ENCODE results near the gene C22orf42.
A peak's percentile ranks its signal among the peaks of the same experiment; 100 is the strongest.
"Not testable (repeated sequence)": the region's sequence is repeated elsewhere in the genome, so short reads cannot be mapped to it uniquely, and the experiment has no call there.

Gene C22orf42, protein sequence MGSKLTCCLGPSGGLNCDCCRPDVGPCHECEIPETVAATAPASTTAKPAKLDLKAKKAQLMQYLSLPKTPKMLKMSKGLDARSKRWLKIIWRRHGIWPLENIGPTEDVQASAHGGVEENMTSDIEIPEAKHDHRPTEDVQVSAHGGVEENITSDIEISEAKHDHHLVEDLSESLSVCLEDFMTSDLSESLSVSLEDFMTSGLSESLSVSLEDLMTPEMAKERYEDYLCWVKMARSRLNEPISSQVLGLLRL

DNA sequence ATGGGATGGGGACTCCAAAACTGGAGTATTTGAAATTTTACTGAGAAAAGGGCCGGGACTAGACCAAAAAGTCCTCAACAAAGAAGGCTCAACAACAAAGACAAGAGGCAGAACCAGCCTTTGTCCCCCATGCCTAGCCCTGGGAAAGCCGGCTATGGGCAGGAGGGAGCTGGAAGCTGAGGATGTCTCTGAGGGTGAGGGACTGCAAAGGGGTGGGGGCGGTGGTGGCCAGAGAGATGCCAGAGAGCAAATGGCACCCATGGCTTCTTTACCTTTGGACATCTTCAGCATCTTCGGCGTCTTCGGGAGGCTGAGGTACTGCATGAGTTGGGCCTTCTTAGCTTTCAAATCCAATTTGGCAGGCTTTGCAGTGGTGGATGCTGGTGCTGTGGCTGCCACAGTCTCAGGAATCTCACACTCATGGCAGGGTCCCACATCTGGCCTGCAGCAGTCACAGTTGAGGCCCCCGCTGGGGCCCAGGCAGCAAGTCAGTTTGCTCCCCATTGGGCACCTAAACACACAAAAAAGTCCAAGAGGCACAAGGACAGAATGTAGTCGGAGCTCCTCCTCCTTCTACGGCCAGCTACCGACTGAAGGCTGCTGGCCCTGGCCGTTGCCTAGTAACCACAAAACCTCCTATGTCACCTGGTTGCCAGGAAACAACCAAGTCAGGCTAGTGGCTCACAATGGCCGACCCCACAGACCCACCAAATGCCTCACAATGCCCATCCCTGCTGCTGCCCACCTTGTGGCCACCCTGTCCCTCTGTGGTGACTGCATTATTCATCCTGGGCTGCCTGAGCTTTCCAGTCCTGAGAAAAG lies at the start of gene C22orf42:
TSS of gene C22orf42 (minus strand) at position 592 of the 822 bp plus-strand sequence. CDS start at position 504, 88 bp downstream.
- DNase-seq, result no peak

DNA sequence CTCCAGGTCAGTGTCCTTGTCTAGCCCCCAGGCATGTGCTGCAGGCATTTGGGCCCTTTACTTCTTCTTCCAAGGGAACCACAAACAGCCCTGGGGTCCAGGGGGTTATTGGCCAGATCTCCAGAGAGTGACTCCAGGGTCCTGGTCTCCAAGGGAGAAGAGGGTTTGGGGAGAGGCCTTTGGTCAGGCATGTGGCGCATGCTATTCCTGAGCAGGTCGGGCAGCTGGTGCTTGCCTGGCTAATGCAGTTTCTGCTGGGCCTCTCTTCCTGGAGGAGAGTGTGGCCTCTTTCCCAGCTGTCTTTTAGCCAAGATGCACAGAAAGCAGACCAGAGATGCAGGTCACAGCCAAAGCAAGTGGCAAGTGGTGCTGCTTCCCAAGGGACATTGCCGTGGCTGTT lies 49.6 kb upstream of the C22orf42 start:
- no peak for DNase-seq

DNA sequence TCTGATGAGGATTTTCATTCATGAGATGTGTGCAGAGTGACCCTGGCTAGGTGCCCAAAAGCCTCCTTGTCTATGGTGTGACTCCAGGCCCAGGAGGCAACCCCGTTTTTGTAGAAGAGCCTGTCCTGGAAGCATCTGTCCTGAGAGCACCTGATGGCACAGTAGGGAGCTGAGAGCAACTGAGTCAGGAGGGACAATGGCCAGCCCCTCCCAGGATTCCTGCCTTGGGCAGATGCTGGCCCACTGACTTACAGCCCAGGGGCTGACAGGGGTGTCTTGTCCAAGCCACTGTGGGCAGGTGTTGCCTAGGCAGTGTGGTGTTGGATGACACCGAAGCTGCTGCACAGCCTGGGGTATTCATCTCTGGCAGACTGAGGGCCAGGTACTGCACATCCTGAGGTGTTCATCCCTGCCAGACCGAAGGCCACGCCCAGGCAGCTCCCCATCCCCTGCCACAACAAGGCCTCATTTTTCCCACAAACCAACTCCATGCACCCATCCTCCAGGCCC lies 48.9 kb upstream of the C22orf42 start:
- no peak for DNase-seq

DNA sequence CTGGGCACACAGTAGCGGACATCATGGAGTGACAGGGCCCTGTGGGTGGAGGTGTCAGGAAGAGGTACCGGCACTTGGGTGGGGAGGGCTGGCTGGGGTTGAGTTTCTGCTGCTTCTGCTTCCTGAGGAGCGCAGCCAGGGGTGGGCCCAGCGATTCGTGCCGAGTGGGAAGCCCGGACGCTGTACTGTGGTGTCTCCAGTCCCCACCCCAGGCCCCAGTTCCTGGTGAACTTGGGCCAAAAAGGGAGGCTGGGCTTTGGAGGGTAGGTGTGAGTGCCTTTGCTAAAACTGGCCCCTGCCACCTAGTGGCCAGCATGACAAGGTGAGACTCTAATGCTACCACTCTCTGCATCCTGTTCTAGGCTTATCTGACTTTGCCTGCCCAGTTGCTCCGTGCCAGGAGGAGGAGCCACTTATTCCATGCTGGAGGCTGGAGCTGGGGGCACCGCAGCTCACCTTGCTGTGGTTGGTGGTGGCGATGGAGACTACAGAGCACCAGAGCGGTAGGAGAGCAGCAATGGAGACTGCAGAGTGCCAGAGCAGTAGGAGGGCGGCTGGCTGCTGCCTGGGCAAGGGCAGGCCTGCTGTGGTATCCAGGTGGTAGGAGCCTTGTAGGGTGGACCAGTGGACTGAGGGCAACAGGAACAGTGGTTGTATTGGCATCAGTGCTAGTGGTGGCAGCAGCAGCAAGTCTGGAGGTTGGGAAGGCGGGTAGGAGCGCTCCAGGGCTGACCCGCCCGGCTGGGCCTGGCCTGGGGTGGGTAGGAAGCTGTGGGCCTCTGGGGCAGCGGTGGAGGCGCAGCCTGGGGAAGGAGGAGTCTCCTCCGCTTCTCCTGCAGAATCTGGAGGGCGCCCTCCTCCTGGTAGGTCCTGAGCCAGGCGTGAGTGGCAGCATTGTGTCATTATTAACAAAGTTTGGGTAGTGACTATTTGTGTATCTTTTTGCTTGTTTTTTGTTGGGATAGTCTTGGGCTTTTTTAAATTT lies 48.0 kb upstream of the C22orf42 start:
- DNase-seq, result peak; percentile 28

DNA sequence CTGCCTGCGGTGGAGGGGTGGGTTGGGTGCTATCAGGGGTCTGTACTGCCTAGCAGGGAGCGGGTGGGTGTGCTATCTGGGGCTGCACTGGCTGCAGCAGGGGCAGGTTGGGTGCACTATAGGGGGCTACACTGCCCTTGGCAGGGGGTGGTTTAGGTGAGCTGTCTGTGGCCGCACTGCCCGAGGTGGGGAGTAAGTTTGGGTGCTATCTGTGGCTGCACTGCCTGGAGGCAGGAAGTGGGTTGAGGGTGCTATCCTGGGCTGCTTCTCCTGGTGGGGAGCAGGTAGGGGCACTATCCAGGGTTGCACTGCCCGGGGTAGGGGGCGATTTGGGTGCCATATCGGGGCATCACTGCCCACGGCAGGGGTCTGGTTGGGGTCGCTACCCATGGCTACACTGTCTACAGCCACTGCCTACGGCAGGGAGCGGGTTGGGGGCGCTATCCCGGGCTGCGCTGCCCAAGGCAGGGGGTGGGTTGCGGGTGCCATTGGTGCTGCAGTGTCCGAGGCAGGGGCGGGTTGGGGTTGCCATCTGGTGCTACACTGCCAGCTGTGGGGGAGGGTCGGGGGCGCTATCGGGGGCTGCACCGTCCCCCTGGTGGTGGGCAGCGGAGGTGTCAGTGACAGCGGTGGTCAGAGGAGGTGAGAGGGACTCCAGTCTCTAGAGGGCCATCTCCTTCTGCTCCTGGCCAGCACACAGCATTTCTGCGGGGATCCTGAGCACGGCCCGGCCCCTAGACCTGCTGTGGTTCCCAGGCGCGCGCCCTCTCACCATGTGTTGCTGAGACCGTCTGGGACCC lies 47.1 kb upstream of the C22orf42 start:
- no peak for DNase-seq

DNA sequence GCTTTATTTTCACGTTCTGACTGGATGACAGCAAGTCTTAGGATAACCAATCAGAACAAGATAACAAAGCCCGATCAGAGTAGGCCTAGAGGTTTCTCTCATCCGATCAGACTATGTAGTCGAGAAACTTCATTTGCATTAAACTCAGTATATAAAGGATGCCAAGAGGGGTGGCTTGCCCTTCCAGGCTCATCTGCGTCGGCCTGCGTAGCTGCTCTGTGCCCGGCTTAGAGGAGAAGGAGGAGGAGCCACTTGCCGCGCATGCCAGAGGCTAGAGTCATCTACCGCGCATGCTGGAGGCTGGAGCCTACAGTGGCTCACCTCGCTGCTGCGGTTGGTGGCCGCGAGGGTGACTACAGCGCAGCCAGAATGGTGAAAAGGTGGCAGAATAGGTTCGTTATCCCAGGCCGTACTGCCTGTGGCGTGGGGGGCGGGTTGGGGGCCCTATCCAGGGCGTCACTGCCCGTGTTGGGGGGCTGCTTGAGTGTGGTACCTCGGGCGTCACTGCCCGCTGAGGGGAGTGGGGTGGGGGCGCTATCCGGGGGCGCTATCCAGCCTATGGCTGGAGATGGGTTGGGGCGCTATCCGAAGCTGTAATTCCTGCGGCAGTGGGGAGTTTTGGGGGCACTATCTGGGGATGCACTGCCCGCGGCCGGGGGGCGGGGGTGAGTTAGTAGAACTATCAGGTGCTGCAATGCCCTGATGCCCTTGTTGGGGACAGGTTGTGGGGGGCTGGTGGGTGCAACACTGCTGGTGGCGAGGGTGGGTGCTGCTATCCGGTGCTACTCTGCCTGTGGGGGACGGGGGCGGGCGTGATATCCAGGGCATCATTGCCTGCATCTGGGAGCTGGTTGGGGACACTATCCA lies 46.0 kb upstream of the C22orf42 start, which contains the start of gene RFPL2:
TSS of gene RFPL2 (minus strand) at position 218 of the 867 bp plus-strand sequence. CDS start 2,622 bp downstream, outside the sequence.
- peak; percentile 76 for DNase-seq

DNA sequence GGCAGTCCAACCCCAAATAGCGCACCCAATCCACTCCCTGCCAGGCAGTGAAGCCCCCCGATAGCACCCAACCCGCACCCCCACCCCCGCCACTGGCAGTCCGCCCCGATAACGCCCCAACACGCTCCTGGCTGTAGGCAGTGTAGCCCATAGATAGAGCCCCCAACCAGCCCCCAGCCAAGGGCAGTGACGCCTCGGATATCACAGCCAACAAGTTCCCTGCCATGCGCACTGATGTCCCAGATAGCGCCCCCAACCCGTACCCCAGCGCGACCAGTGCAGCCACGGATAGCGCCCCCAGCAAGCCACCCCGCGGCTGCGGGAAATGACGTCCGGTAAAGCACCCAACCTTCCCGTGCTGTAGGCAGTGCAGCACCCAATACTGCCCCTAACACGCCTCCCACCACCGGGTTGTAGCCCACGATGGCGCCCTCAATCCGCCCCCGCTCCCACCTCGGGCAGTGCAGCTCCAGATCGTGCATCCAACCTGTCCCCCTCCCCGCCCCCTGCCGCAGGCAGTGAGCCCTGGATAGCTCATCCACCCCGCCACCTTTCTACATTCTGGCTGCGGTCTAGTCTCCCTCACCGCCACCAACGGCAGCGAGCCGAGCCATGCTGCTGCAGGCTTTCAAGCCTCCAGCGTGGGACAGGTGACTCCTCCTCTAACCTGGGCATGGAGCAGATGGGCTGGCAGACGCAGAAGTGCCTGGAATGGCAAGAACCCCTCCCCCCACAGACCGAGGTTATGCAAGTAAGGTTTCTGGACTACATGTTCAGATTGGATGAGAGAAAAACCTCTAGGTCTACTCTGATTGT lies 45.1 kb upstream of the C22orf42 start:
- peak; percentile 76 for DNase-seq

DNA sequence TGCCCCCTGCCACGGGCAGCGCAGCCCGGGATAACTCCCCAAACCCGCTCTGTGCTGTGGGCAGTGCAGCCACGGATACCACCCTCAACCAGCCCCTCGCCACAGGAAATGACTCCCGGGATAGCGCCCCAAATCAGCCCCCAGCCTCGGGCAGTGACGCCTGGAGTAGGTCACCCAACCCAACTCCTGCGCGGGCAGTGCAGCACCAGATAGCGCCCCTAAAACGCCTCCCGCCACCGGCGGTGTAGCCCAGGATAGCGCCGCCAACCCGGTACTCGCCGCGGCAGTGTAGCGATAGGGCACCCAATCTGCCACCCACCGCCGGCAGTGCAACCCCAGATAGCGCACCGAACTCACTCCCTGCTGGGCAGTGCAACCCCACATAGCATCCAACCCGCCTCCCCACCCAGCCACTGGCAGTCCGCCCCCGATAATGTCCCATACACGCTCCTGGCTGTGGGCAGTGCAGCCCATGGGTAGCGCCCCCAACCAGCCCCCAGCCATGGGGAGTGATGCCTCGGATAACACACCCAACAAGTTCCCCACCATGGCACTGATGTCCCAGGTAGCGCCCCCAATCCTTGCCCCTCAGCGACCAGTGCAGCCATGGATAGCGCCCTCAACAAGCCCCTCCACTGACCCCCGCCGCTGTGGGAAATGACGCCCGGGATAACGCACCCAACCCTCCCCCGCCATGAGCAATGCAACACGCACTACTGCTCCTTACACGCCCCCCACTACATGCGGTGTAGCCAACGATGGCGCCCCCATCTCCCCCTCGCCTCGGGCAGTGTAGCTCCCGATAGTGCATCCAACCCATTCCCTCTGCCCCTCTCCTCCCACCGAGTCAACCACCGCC lies 44.3 kb upstream of the C22orf42 start:
- no peak for DNase-seq

DNA sequence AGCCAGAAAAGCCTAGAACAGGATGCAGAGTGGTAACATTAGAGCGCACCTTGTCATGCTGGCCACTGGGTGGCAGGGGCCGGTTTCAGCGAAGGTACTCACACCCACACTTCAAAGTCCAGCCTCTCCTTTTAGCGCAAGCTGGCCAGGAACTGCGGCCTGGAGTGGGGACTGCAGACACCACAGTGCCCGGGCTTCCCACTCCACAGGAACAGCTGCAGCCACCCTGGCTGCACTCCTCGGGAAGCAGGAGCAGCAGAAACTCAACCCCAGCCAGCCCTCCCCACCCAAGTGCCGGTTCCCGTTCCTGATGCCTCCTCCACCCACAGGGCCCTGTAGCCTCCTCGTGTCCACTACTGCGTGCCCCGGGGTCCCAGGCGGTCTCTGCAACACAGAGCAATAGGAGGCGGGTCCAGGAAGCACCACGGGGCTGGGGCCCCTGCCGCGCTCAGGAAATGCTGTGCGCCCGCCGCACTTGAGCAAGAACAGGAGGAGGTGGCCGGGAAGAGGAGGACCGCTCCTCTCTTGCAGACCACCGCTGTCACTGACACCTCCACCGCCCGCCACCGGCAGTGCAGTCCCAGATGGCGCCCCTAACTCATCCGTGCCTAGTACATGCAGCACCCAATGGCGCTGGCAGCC lies 43.6 kb upstream of the C22orf42 start:
- DNase-seq, result peak; percentile 67

DNA sequence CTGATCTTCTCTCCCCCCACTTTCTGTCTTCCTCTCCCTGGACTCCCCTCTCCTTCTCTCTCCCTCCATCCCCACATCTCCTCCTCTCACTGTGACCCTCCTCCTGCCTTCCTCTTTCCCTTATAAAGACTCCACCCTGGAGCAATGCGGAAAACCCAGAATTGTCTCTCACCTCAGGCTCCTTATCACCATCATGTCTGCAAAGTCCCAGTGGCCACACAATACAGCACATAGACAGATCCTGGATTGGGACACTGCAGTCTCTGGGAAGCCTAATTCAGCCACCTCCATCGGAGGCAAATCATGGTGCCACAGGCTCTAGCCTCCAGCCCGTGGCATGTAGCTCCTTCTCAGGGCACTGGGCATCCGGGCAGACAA lies 43.0 kb upstream of the C22orf42 start:
- DNase-seq, result no peak

DNA sequence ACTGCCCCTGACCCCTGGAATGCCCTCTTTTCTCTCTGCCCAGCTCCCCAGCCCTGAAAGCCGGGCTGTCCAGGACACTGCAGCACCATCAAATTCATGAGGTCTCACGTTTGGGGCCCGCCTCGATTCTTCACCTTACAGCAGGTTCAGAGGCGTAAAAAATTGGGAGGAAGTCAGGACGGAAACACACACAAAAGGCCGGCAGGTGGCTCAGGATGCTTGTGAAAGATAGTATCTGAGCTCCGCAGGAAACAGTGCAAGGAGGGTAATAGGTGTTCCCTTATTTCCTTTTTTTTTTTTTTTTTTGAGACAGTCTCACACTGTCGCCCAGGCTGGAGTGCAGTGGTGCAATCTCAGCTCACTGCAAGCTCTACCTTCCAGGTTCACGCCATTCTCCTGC lies 41.6 kb upstream of the C22orf42 start:
- DNase-seq, result no peak

DNA sequence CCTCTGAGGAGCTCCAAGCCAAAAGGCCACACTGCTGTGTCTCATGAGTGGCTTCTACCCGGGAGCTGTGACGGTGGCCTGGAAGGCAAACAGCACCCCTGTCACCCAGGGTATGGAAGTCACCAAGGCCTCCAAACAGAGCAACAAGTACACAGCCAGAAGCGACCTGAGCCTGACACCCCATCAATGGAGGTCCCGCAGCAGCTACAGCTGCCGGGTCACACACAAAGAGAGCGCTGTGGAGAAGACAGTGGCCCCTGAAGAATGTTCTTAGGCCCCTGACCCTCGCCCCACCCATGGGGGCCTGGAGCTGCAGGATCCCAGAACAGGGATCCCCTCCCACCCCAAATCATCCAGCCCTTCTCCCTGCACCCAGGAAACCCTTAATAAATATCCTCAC lies 40.9 kb upstream of the C22orf42 start:
- no peak for DNase-seq

DNA sequence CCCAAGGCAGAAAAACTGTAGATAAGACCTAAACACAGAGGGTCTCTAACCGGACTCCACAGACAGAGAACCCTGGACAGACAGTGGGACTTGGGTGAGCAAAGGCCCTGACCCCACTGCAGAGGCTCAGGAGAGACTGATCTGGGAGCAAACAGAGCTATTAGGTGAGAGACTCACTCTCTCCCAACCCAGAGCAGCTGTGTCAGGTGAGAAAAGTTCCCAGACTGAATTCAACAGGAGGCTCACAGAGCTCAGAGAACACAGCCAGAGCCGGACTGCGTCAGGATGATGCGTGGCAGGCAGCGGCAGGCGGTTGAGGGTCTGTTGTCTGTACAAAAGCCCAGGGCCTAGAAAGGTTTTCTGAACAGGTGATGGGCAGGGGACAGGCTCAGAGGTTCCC lies 40.2 kb upstream of the C22orf42 start:
- no peak for DNase-seq

DNA sequence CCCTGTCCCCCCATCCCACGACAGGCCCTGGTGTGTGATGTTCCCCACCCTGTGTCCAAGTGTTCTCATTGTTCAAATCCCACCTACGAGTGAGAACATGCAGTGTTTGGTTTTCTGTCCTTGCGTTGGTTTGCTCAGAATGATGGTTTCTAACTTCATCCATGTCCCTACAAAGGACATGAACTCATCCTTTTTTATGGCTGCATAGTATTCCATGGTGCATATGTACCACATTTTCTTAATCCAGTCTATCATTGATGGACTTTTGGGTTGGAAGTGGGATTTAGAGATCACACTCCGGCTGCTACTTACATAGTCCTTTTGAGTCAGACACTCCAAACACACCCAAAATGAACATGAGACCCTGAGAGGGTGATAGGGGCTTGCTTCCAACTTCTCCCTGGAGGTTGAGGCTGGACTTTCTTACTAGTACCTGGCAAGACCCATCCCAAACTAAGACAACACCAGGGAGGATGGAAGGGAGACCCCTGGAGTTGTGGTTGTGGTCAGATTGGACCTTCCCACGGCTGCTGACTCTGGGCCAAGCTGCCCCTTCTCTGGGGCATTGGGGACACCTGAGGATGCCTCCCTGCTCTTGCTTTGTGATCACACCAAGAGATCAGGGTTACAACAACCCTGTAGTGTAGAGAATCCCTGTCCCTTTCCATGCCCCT lies 38.6 kb upstream of the C22orf42 start:
- not testable (repeated sequence) for DNase-seq

DNA sequence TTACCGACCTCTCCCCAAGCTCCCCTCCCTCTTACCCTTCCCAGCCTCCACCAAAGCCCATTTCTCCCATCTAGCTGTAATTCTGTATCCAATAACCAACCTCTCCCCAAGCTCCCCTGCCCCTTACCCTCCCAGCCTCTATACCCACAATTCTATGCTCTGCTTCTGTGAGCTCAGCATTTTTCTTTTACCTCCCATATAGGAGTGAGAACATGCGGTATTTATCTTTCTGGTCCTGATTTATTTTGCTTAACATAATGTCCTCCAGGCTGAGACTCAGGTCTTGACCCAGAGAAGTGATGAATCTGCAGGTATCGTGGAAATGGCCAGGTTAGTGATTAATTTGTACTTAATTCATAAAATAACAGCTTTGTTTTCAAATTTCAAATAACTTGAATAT lies 36.8 kb upstream of the C22orf42 start:
- not testable (repeated sequence) for DNase-seq

DNA sequence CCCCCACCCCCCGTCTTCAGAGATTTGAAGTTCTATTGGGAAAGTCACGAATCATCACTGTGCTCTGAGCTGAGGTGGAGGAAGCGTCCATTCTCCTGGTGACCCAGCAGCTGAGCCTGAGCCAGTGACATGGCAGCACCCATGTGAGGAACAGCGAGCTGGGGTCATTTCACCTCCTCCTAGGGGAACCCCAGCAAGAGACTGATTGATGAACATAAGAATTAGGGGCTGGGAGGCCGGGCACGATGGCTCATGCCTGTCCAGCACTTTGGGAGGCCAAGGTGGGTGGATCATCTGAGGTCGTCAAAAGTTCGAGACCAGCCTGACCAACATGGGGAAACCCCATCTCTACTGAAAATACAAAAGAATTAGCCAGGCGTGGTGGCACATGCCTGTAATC lies 34.2 kb upstream of the C22orf42 start:
- DNase-seq, result not testable (repeated sequence)

DNA sequence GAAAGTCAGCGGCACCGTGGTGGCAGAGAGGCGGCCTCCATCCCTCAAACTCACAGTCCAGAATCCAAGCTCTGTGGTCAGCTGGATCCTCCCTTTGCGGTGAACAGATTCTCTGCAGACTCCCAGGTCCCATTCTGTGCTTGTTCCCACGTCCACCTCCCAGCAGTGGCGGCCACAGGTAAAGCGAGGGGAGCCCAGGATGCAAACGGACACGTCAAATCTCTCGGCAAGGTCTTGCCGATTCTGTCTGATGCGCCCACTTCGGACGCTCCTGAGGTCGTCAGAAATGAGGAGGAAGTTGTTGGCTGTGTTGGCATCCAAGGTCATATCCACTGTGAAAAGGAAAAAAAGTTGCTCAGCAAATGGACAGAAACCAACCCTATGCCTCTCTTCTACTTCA lies 31.9 kb upstream of the C22orf42 start:
- not testable (repeated sequence) for DNase-seq

DNA sequence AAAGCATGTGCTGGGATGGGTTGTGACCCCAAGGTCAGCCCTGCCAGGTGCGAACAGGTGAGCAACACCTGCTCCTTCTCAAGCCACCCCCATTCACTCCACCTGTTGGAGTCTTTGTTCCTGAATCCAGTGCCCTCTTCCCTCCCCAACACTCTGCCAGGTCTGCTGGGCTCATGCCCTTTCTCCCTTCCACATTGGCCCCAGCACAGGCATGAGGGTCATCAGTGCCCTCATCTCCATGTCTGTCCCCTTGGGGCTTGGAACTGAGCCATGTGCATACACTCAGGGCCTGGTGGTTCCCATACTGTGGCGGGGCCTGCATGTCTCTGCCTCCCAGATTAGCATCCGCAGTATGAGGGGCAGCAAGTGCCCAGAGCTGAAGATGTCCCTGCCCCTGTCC lies 26.7 kb upstream of the C22orf42 start:
- no peak for DNase-seq

Measured in NCI-H2029 treated with DMSO at 0.1 percent for 48 hours (cell line).